Parathyroid adenoma (tissue), 2 donors: Measurements from ENCODE around the gene NEK6.

Experiments
- H2AFZ ChIP-seq: fragments of 300-600 bp; sonication (generic); one replicate; pipeline ENCODE4 v1.7.0; 2017; ENCODE audit warnings: antibody characterized with exemption, mild to moderate bottlenecking
- H3K27ac ChIP-seq: fragments of 300-600 bp; sonication (generic); one replicate; pipeline ENCODE4 v1.7.0; 2017
- H3K27me3 ChIP-seq: fragments of 300-600 bp; sonication (generic); one replicate; pipeline ENCODE4 v1.7.0; 2017; ENCODE audit warnings: low read length; ENCODE audit not compliant: control insufficient read depth, insufficient read depth
- H3K36me3 ChIP-seq: fragments of 300-600 bp; sonication (generic); one replicate; pipeline ENCODE4 v1.7.0; 2017; ENCODE audit warnings: low read length; ENCODE audit not compliant: control insufficient read depth, insufficient read depth
- H3K4me1 ChIP-seq: fragments of 300-600 bp; sonication (generic); one replicate; pipeline ENCODE4 v1.7.0; 2017; ENCODE audit warnings: control low read depth
- H3K4me2 ChIP-seq: fragments of 300-600 bp; sonication (generic); one replicate; pipeline ENCODE4 v1.7.0; 2017; ENCODE audit warnings: low read length
- H3K4me3 ChIP-seq: fragments of 300-600 bp; sonication (generic); one replicate; pipeline ENCODE4 v1.7.0; 2017; ENCODE audit warnings: low read depth, low read length
- H3K79me2 ChIP-seq: fragments of 300-600 bp; sonication (generic); one replicate; pipeline ENCODE4 v1.7.0; 2017; ENCODE audit warnings: control low read depth
- H3K9ac ChIP-seq: fragments of 300-600 bp; sonication (generic); one replicate; pipeline ENCODE4 v1.7.0; 2017; ENCODE audit warnings: mild to moderate bottlenecking
- H3K9me3 ChIP-seq: fragments of 300-600 bp; sonication (generic); one replicate; pipeline ENCODE4 v1.7.0; 2017; ENCODE audit warnings: low read length; ENCODE audit not compliant: control insufficient read depth
- CTCF ChIP-seq: fragments of 300-600 bp; sonication (generic); IDR thresholded peaks from one replicate; pipeline ENCODE4 v1.7.0; 2017; ENCODE audit warnings: antibody characterized with exemption, mild to moderate bottlenecking
- donor health status: primary hyperparathyroidism.

Gene NEK6

GRCh38 chr9:124351672-124352468 lies 94.1 kb downstream of the NEK6 start:
- no peak overlapping the region for H3K9ac ChIP-seq

GRCh38 chr9:124352616-124353015 lies 94.9 kb downstream of the NEK6 start:
- no peaks in the 10 kb centered on the region for H3K9me3 ChIP-seq
- H3K4me3 ChIP-seq, result no peak overlapping the region
- no peaks in the 10 kb centered on the region for H3K79me2 ChIP-seq
- TF ChIP-seq CTCF, result no peak
- H3K27me3 ChIP-seq, result no peaks in the 10 kb centered on the region
- H3K36me3 ChIP-seq, result no peaks in the 10 kb centered on the region
- H3K4me1 ChIP-seq, result no peaks in the 10 kb centered on the region
- H2AFZ ChIP-seq, result no peak overlapping the region
- no peak overlapping the region for H3K4me2 ChIP-seq
- H3K9ac ChIP-seq, result no peak overlapping the region
- H3K27ac ChIP-seq, result no peak overlapping the region

More at GRCh38 chr9:124351672-124352468, 94.1 kb downstream of the NEK6 start:
- no peak for TF ChIP-seq CTCF
- no peaks in the 10 kb centered on the region for H3K36me3 ChIP-seq
- H2AFZ ChIP-seq, result no peak overlapping the region
- no peaks in the 10 kb centered on the region for H3K27me3 ChIP-seq
- no peak overlapping the region for H3K4me3 ChIP-seq
- no peak overlapping the region for H3K4me2 ChIP-seq
- H3K4me1 ChIP-seq, result no peaks in the 10 kb centered on the region
- no peaks in the 10 kb centered on the region for H3K79me2 ChIP-seq
- H3K27ac ChIP-seq, result no peak overlapping the region
- H3K9me3 ChIP-seq, result no peaks in the 10 kb centered on the region

- no peaks in the 10 kb centered on the region for H3K4me1 ChIP-seq
- H3K36me3 ChIP-seq, result no peaks in the 10 kb centered on the region
- H3K27ac ChIP-seq, result no peak overlapping the region
- no peak for TF ChIP-seq CTCF
- no peaks in the 10 kb centered on the region for H3K79me2 ChIP-seq
- no peak overlapping the region for H3K4me2 ChIP-seq
- H2AFZ ChIP-seq, result no peak overlapping the region
- no peaks in the 10 kb centered on the region for H3K27me3 ChIP-seq
- no peak overlapping the region for H3K4me3 ChIP-seq
- H3K9ac ChIP-seq, result no peak overlapping the region
- H3K9me3 ChIP-seq, result no peaks in the 10 kb centered on the region
Measured at GRCh38 chr9:124353166-124353768, 95.5 kb downstream of the NEK6 start.

- H3K36me3 ChIP-seq, result no peaks in the 10 kb centered on the region
- no peak overlapping the region for H3K27ac ChIP-seq
- no peak overlapping the region for H2AFZ ChIP-seq
- no peaks in the 10 kb centered on the region for H3K4me1 ChIP-seq
- H3K4me3 ChIP-seq, result no peak overlapping the region
- H3K79me2 ChIP-seq, result no peaks in the 10 kb centered on the region
- no peak for TF ChIP-seq CTCF
- H3K27me3 ChIP-seq, result no peaks in the 10 kb centered on the region
- no peaks in the 10 kb centered on the region for H3K9me3 ChIP-seq
- no peak overlapping the region for H3K9ac ChIP-seq
- no peak overlapping the region for H3K4me2 ChIP-seq
Measured at GRCh38 chr9:124353811-124354274, 96.1 kb downstream of the NEK6 start.
